Measurements from ENCODE around the gene ZDHHC11. TPM values are rescaled to one million over a fixed set of nuclear protein-coding genes. Genes with fewer than 3 reads are reported as not detected.
A peak's percentile ranks its signal among the peaks of the same experiment; 100 is the strongest.
"Not testable (repeated sequence)": the region's sequence is repeated elsewhere in the genome, so short reads cannot be mapped to it uniquely, and the experiment has no call there.

The ZDHHC11 gene
- total RNA-seq, 4 donors from 2014 or later = 2.4 to 5.8 (median 4.8) TPM

DNA sequence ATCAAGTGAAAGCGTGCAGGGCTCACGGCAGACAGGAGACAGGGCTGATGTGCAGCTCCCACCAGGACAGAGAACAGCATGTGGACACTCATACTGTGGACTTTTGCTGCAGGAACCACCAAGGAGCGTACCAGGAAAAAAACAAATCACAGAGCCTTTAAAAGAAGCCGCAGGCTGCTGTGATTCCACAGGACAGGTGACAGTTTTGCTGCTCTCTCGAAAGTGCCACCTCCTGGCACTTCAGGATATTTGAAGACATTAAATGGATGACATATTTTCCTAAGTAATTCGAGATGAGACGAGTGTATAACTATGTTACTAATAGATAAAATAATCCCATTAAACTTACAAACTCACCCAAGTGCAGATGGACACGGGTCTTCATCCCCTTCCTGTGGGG, 29.3 kb downstream of the ZDHHC11 start:
- DNase-seq (ENCODE audit: low spot score) = no peak
- TF ChIP-seq, protein P1, sequence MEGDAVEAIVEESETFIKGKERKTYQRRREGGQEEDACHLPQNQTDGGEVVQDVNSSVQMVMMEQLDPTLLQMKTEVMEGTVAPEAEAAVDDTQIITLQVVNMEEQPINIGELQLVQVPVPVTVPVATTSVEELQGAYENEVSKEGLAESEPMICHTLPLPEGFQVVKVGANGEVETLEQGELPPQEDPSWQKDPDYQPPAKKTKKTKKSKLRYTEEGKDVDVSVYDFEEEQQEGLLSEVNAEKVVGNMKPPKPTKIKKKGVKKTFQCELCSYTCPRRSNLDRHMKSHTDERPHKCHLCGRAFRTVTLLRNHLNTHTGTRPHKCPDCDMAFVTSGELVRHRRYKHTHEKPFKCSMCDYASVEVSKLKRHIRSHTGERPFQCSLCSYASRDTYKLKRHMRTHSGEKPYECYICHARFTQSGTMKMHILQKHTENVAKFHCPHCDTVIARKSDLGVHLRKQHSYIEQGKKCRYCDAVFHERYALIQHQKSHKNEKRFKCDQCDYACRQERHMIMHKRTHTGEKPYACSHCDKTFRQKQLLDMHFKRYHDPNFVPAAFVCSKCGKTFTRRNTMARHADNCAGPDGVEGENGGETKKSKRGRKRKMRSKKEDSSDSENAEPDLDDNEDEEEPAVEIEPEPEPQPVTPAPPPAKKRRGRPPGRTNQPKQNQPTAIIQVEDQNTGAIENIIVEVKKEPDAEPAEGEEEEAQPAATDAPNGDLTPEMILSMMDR (IDR thresholded peaks at IDR 0.05) = no peak
- no peak for ATAC-seq (ENCODE audit: low FRiP score)

DNA sequence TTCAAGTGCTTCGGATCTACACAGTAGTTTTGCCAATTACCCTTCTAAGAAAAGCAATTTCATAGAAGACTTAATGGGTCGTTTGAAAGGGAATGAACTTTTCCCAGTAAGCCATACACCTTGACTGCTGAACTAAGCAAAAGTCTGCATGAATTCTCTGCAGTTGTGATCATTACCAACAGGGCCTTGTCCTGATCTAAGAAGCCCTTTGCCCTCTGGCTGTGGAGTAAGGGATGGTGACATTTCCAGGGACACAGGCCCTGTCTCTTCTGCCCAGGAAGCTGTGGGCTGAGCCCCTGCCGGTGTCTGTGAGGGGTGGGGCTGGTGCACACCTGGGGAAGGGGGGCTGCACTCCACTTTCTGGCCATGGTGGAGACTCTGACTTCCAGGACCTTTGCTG, 30.5 kb downstream of the ZDHHC11 start:
- DNase-seq (ENCODE audit: low spot score) (no peak), ATAC-seq (ENCODE audit: low FRiP score) (no peak)
- TF ChIP-seq, protein P1 (IDR thresholded peaks at IDR 0.05) = no peak

DNA sequence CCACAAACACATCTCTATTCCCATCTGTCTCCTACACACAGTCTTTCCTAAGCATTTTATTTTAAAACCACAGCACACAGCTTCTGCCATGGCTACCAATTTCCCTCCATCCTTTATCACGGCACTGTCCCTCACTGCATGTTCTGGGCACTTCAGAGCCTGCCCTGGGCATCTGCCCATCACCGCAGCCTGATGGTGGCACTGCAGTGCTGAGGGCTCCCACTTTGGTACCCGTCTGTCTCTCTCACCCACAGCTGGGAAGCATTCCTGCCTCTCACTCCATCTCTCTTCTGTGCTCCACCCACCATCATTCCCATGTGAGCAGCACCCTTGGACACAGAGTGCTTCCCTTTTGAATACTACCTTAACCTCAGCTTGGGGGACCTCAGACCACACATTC, 31.7 kb downstream of the ZDHHC11 start:
- DNase-seq (ENCODE audit: low spot score) = no peak
- ATAC-seq (ENCODE audit: low FRiP score) = peak; percentile 8
- TF ChIP-seq, protein P1 (IDR thresholded peaks at IDR 0.05) = no peak

DNA sequence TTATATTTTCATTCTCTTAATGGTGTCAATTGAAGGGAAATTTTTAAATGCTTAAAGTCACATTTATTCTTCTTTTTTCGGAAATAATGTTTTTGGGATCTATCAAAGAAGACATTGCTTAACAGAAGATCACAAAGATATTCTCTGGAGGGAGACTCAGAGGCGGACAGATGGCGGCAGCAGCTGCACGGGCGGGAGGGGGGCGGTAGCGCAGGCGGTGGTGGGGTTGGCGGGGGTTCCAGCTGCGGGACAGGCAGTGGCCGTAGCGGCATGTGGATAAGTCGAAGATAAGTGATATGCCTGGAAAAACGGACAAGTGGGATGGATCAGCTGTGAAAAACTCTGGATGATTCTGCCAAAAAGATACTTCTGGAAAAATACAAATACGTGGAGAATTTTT, 34.6 kb downstream of the ZDHHC11 start:
- ATAC-seq (ENCODE audit: low FRiP score) (no peak), DNase-seq (ENCODE audit: low spot score) (no peak)
- TF ChIP-seq, protein P1 (IDR thresholded peaks at IDR 0.05) = no peak

DNA sequence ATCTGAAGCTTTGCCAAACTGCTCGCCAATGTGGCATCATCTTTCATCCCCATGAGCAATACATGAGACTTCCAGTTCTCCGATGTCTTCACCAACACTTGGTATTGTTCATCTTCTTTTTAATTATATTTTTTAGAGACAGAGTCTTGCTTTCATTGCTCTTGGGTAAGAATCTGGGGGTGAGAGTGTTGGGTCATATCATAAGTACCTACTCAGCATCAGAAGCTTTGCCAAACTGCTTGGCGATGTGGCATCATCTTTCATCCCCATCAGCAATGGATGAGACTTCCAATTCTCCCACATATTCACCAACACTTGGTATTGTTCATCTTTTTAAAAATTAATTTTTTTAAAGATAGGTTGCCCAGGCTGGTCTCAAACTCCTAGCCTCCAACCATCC, 35.3 kb downstream of the ZDHHC11 start:
- DNase-seq (ENCODE audit: low spot score) (no peak), ATAC-seq (ENCODE audit: low FRiP score) (no peak)
- TF ChIP-seq, protein P1 (IDR thresholded peaks at IDR 0.05) = no peak

DNA sequence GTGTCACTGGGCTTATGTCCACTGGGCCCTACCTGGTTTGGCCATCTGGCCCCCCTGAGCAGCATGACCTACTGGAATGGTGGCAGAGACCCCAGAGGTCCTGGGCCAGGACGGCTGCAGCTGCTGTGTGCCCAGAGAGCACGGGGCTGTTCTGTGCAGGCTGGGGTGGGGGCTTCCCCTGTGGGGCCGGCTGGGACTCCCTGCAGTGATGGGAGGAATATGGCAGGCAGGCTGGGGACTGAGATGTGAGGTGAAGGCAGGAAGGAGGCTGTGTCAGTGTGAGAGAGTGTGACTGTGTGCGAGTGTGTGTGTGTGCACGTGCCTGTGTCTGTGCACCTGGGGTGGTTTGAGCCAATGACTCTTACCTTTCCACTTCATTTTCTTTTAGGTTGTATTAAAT, 37.2 kb downstream of the ZDHHC11 start:
- ATAC-seq (ENCODE audit: low FRiP score); DNase-seq (ENCODE audit: low spot score): not testable (repeated sequence)

DNA sequence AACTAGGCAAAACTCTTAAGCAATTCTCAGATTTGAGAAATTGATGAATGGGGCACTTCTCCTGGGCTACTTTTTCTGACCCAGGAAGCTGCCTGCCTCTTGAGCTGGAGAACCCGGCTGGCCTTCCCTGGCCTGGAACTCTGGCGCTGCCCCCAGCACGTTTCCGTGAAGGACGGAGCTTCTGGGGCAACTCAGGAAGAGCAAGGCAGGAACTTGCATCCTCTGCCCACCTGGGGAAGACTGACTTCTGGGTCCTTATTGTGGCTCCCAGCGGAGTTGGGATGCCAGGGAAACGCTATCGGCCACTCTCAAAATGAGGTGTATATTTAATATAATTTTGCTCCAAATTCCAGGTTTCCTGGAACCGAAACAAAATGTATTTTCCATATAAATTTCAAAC, 39.4 kb downstream of the ZDHHC11 start:
- ATAC-seq (ENCODE audit: low FRiP score) = peak; percentile 47
- not testable (repeated sequence) for DNase-seq (ENCODE audit: low spot score)

DNA sequence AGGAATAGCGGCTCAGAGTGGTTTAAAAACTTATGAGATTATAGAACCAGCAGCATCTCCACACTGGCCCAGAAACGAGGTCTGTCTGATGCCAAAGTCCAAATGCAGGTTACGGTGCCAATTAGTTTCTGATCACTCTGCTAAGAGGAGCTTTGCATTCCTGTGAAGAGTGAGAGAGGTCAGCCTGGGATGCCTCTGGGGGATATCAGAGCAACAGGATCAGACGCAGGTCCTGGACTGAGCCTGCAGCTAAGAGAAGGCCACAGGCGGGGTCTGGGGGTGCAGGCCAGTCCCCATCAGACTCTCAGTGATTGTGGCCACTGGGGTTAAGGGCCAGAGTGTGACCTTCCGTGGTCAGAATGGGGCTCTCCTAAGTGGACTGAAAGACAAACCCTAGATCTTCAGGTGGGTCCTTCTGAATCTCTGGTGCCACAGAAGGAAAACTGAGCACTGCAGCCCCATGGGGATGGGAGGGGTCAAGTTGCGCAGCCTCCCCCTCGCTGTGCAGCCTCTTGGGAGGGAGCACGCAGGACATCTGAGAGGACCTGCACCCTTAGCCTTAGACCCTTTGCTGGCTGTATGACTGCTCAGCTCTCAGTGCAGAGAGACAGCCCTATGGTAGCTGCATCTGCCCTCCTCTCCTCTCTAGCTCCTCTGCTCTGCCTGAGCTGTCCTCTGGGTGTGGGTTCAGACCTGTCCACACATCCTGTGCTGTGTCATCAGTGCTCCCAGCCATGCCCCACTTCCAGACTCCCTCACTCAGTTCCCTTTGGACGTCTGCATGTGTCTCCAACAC, 42.9 kb downstream of the ZDHHC11 start:
- not testable (repeated sequence) for DNase-seq (ENCODE audit: low spot score)
- ATAC-seq (ENCODE audit: low FRiP score) = peak; percentile 25

DNA sequence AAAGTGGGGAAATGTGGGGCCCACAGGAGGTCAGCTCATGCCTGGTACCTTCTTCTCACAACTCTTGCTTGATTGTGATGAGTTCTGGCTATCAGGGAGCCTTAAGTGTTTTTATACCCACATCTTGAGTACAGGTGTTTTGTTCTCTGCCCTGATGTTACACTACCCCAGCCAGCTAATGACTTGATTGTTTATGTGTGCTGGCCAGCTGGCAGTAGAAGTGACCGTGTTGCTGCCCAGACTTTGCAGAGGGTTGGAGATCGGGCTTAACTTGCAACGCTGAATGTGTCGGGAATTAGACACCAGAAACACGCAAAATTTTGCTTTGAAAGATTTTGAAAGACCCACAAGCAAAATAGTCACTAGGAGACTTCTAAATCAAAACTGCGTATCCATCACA, 49.3 kb downstream of the ZDHHC11 start:
- ATAC-seq (ENCODE audit: low FRiP score) (no peak), DNase-seq (ENCODE audit: low spot score) (no peak)
- TF ChIP-seq, protein P1 (IDR thresholded peaks at IDR 0.05) = no peak

DNA sequence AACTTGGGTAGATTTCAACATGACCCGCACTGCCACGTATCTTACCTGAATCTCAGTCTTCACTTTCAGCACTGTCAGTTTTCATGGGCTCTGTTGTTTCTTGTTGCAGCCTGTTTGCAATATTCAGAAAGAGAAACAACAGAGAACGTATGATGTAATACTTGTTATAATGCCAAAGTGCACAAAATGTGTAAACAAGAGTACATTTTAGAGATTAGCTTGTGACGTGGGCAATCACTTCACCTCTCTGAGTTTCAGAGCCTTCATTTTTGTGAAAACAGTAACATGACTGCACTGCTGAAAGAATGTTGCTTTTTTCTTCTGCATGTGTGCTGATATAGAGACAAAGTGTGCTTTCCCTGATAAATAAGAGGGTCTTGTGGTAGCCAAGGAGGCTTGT, 49.7 kb downstream of the ZDHHC11 start:
- DNase-seq (ENCODE audit: low spot score); ATAC-seq (ENCODE audit: low FRiP score): not testable (repeated sequence)

DNA sequence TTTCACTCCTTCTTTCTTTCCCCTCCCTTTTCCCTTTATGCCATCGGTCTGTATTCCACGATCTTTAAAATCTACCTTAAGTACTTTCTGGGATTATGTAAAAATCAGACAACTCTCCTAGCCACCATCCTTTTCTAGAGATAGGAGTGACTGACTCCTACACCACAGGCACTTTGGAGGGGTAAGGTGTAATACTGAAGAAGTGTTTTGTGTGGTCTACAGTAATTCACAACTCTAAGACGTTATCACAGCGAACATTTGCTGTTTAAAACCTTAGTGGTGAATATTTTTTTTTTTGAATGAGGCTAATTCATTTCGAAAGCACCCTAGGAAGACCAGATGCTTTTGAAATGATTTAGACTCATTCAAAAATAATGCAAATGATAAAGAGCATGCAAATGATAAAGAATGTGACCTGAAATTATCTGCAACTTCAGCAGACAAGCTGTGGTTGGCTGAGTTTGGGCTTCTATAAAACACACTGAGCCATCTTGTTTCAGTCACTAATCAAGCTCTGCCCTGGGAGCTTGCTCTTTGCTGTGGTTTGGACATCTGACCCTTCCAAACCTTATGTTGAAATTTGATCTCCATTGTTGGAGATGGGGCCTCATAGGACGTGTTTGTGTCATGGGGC, 52.2 kb downstream of the ZDHHC11 start:
- ATAC-seq (ENCODE audit: low FRiP score); DNase-seq (ENCODE audit: low spot score): not testable (repeated sequence)

DNA sequence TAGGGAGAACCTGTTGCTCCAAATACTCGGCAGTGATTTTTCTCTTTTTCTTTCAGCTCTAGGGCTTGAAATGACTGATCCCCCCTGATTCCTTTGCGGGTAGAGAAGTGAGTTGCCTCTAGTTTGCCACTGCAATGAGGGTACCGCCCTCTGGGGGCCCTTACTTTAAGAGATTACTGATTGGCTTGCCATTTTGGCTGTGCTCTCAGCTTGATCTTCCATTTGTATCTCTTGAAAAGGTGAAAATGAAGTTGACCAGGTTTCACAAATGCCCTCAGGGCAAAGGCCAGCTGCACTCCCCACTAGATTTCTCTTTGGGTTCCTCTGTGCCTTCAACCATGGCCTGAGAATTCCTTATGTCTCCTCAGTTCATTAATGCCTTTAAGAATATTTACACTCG, 52.8 kb downstream of the ZDHHC11 start:
- ATAC-seq (ENCODE audit: low FRiP score); DNase-seq (ENCODE audit: low spot score): not testable (repeated sequence)
